ENCODE results near the gene NAA10. TPM values are rescaled to one million over a fixed set of nuclear protein-coding genes. Genes with fewer than 3 reads are reported as not detected.

Gene NAA10
- total RNA-seq, 1 donor from 2014 or later = 21.6 TPM

DNA sequence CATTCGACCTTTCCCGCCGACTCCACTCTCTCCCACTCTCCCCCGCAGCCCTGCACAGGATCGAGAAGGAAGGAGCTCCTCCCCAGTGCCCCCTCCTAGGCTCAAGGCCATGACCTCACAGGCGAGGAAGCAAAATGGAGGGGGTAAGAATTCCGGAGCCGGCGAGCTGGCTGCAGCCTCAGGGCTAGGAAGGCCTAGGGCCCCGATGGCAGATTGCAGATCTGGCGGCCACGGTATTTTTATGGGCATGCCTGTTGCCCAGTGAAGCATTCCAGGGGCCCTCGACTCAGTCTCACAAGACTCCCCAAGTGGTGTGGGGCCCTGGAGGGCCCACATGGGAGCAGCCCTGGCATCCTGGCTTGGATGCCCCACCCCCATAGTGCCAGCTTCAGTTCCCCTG is 47.9 kb downstream of the NAA10 start:
- DNase-seq (ENCODE audit: low spot score in 2 of 2) = no peak
- FAIRE-seq = no peak

DNA sequence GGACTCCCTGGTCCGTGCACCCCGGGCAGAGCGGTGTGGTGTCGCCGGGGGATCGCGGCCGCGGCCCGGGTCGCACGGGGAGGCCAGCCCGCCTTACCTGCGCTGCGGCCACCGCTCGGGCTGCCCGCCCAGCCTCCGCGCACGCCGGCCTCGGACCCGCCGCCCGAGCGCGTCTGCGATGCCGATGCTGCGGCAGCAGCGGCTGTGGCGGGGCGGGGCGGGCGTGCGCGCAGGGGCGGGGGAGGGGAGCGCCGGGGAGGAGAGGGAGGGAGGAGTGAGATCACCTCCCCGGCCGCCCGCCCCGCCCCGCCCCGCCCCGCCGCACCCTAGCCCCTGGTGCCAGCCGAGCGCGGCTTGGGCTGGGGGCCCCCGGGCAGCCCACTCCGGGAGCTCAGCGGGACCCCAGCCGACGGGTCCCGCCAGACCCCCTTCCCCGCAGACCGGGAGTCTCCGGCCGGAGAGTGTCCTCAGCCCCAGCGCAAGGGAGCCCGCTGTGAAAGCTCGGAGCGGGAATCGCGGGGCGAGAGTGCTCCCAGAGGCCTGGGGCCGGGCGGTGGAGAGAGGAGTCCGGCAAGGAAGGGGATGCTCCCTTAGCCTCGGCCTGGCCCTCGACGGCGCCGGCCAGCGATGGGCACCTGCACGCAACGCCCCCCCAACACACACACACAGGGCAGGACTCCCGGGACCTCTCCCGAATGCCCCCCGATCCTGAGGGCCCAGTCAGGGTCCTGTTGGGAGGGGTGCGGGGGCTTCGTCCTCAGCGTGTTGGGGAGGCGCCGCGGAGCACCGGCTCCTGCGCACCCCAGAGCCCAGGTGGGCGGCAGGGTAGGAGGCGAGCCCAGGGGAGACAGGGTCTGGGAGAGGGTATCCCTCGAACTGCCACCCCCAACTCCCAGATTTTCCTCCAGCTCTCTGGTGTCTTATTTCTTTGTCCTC is 48.6 kb downstream of the NAA10 start, which contains the start of gene L1CAM:
Gene L1CAM, minus strand, starts transcription at position 206 of the 936 bp plus-strand sequence. CDS start 10,337 bp downstream, outside the sequence.
- peak in 1 of 2 donors; percentile 54 for DNase-seq (ENCODE audit: low spot score in 2 of 2)
- FAIRE-seq = no peak

DNA sequence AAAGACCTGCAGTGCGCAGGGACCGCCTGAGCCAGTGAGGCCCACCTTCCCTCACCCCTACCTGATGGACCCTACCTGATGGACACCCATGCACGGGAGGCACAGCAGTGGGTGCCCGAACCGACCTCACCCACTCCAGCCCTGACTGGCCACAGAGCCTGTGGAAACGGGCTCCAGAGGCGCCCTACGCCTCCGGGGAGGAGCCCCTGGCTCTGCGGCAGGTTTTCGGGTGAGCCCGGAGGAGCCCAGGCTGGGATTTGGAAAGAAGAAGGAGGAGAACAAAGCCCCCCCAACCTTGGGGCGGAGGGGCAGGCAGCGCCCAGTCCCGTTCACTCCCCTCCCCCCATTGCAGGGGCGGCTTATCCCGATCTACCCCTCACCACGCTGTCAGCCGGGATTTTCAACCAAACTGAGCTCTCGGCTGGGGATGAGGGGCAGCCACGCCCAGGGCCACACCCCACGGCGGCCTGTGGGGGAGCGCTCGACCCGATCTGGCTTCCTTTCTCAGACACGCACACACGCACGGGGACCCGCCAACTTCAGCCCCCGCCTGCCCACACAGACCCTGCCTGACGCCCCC is 49.5 kb downstream of the NAA10 start:
- DNase-seq (ENCODE audit: low spot score in 2 of 2) (no peak), FAIRE-seq (no peak)

DNA sequence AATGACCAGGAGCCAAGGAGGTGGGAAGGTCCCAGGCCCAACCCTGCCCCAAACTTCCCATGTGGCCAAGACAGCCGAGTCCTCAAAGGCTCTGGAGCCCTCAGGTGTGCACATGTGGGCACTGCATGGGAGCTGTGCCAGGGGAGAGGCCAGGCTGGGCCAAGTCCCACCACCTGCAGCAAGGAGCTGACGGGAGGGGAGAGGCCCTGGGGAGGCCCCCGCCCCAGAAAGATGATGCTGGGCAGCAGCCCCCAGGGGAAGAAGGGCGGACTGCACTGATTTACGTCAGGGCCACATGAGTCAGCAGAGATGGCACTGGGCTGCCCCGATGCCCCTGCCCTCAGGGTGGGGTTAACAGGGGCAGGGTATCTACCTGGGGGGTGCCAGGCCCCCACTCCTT is 50.2 kb downstream of the NAA10 start:
- no peak for DNase-seq (ENCODE audit: low spot score in 2 of 2)
- FAIRE-seq = no peak

DNA sequence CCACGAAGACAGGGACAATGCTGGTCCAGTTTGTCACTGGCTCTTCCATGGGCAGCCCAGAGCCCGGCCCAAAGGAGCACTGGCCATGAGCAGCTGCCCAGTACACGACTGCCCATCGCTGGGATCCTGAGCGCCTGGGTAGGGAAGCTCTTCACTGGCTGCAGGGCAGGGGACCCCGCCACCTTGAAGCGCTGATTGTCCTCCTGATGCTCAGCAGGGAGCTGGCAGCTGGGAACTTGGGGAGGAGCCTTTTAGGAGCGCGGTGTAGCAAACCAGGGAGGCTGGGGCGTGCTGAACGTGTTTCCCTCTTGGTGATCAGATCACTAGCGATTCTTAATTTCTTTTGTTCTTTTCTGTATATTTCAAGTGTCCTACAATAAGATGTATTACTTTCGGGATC is 50.7 kb downstream of the NAA10 start:
- DNase-seq (ENCODE audit: low spot score in 2 of 2) = no peak
- FAIRE-seq = no peak

DNA sequence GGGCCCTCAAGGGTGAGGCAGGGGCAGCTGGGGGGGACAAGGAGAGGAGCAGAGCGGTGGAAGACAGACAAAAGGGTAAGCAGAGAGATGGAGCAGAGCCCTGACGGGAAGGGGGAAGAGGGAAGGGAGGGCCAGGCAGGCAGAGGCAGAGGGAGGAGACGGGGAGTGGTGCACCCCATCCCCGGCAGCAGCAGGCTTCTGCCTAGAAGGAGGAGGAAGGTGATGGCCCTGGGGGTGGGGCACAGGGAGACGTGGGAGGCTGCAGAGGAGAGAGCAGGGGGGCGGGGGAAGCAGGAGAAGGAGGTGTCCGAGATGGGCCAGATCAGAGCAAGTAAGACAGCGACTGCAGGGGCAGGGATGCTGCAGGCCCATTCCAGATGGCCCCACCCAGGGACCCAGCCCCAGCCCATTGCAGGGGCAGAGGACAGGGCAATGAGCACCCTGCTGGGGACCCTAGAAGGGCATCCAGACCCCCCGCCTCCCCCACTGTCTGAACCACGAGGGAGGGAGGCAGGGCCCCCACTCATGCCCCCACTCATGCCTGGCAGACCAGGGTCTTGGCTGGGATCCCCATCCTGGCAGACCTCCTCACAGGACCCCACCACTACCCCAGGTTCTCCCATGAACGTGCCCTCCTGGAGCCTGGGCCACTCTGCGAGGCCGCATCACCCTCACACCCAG is 51.5 kb downstream of the NAA10 start:
- no peak for DNase-seq (ENCODE audit: low spot score in 2 of 2)
- no peak for FAIRE-seq

DNA sequence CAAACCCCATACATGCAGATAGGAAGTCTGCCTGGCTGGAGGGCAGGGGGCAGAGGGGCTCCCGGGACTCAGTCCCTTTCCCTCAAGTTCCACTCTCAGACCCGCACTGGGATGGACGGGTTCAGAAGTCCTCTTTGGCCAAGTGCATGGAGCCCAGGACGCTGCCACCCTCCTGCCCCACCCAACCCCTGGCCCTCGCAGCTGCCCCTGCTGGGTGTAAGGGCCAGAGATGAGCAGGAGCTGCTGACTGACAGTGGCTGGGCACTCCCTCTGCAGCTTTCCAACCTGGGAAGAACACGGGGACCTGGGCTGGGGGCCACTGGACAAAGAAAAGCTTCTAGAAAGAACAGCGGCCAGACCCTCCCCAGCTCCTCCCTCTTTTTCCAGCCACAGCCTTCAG is 52.3 kb downstream of the NAA10 start:
- DNase-seq (ENCODE audit: low spot score in 2 of 2) (no peak), FAIRE-seq (no peak)

DNA sequence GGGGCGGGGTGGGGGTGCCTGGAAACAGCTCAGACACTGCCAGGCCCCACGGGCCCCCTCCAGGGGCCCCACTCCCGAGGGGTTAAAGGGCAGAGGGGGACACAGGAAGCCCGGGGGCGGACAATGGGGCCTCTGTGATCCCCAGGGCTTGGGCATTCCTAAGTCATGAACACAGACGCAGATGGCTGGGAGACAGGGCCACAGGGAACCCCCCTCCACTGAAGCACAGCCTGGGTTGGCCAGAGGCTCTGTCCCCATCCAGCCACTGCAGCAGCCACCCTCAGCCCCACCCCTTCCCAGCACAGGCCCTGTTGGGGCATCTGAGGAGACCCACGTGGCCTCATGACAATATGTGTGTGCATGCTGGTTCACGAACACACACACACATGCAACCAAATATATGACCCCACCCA is 52.7 kb downstream of the NAA10 start:
- no peak for FAIRE-seq
- no peak for DNase-seq (ENCODE audit: low spot score in 2 of 2)

DNA sequence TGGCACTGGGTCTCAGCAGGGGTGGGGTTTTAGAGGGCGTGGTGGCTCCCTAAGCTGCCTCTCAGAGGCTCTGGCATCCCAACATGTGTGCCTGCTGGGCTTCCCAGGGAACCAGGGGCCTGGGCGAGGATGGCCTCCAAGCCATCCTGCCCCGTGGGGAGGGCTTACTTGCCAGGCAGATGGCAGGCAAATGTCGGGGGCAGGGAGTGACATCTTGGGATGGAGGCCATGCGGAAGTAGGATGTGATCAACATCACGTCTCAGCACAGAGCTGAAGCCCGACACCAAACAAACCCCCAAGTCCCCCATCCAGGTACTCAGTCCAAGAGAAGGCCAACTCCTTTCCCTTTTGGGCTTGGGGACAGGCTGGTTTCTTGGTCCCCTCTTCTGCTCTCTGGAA is 53.6 kb downstream of the NAA10 start:
- FAIRE-seq (no peak), DNase-seq (ENCODE audit: low spot score in 2 of 2) (no peak)

DNA sequence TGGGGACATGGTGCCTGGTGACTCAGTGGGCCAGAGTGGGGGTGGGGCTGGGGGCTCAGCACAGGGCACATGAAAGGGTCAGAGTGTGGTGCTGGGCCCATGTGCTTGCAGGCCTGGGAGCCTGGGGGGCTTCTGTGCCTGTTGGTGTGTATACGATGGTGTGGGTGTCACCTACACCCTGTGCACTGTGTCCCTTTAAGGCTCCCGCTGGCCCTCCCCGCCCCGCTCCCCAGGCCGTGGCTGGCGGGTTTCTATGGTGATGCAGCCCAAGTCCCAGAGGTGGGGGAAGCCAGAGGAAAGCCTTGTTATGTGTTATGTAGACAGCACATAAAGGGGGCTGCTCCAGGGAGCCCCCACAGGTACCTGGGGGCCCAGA is 54.4 kb downstream of the NAA10 start:
- FAIRE-seq (no peak), DNase-seq (ENCODE audit: low spot score in 2 of 2) (no peak)

DNA sequence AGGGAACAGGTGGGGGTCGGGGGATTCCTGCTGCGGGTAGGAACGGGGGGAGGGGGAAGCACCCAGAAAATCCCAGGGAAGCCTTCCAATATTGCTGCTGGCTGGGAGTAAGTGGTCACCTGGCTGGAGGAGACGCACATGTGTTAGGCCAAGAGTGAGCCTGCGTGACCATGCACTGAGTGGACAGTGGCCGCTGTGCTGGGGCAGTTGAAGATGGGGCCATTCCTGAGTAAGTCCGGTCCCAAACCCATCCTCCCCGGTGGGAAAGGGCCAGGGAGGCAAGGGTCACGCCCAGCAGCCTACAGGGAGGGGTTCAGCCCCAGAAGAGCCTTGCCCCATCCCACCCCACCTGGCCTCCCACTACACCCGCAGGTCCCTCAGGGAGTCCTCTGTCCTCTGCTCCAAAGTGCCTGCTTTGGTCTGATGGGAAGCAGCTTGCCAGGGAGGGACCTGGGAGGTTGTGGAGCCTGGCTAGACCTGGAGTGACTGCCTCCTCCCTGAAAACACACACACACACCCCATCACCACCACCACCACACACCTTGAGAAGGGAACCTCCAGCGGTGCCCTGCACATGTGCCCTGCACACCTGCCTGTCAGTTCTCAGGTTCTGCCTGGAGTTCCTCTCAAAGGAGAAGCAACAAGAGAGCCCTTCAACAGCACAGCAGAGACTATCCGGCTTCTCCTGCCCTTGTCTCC is 54.9 kb downstream of the NAA10 start:
- DNase-seq (ENCODE audit: low spot score in 2 of 2) (no peak), FAIRE-seq (no peak)

Small RNA genes lying within 50 kb of the gene (small RNA-seq; reads per million reads assigned to genes)
- gene MIR3202-1 = not detected

Other genes starting within 250 kb of the NAA10 start
- 12.2 TPM for gene SLC6A8, start 247.1 kb downstream of the NAA10 start, total RNA-seq
- gene BCAP31, start 210.7 kb downstream of the NAA10 start, total RNA-seq = 57.5 TPM
- 3.7 TPM for gene ABCD1, start 210.2 kb downstream of the NAA10 start, total RNA-seq
- 0.82 TPM for gene PLXNB3, start 170.8 kb downstream of the NAA10 start, total RNA-seq
- under 0.01 TPM for gene SRPK3, start 154.0 kb downstream of the NAA10 start, total RNA-seq
- gene IDH3G, start 140.7 kb downstream of the NAA10 start, total RNA-seq = 49.7 TPM
- 84.4 TPM for gene SSR4, start 140.4 kb downstream of the NAA10 start, total RNA-seq
- 165 TPM for gene PDZD4, start 104.5 kb downstream of the NAA10 start, total RNA-seq
- 101 TPM for gene L1CAM, start 48.9 kb downstream of the NAA10 start, total RNA-seq
- not detected for gene AVPR2, start 30.4 kb downstream of the NAA10 start, total RNA-seq
- gene ARHGAP4, start 8.8 kb downstream of the NAA10 start, total RNA-seq = 5.7 TPM
- 2.4 TPM for gene RENBP, start 9.6 kb upstream of the NAA10 start, total RNA-seq
- 9.4 TPM for gene HCFC1, start 36.8 kb upstream of the NAA10 start, total RNA-seq
- 1.6 TPM for gene TMEM187, start 37.7 kb upstream of the NAA10 start, total RNA-seq
- 6.9 TPM for gene IRAK1, start 84.9 kb upstream of the NAA10 start, total RNA-seq
- gene MECP2, start 162.7 kb upstream of the NAA10 start, total RNA-seq = 21.2 TPM
- not detected for gene OPN1LW, start 209.2 kb upstream of the NAA10 start, total RNA-seq
- gene OPN1MW, start 247.6 kb upstream of the NAA10 start, total RNA-seq = not detected

Measured in frontal cortex (tissue), 4 donors.